SW 1271 (cell line): Measurements from ENCODE around the gene COA6.
"Not testable (repeated sequence)": the region's sequence is repeated elsewhere in the genome, so short reads cannot be mapped to it uniquely, and the experiment has no call there.

Source experiments
- DNase-seq, 2 experiments: peaks; one replicate each; lab custom pipeline; 2025; lab: John Stamatoyannopoulos, UW

Gene COA6

GRCh38 chr1:234369784-234370183 lies 3.5 kb upstream of the COA6 start:
- DNase-seq = no peak

DNA sequence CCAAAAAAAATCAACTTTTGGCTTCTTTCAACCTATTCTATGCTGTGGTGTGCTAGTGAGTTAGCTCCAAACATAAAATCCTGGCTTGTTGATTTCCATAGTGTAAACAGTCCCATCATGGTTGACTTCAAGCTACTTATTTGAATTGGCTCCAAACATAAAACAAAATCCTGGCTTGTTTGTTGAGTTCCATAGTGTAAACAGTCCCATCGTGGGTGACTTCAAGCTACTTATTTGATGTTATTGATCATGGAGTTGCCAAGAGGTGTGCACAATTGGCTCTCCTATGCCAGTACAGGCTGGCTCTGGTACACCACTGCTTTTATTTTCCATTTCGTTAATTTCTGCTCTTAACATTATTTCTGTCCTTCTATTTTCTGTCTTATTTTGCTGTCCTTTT lies 1.8 kb upstream of the COA6 start:
- DNase-seq = no peak

DNA sequence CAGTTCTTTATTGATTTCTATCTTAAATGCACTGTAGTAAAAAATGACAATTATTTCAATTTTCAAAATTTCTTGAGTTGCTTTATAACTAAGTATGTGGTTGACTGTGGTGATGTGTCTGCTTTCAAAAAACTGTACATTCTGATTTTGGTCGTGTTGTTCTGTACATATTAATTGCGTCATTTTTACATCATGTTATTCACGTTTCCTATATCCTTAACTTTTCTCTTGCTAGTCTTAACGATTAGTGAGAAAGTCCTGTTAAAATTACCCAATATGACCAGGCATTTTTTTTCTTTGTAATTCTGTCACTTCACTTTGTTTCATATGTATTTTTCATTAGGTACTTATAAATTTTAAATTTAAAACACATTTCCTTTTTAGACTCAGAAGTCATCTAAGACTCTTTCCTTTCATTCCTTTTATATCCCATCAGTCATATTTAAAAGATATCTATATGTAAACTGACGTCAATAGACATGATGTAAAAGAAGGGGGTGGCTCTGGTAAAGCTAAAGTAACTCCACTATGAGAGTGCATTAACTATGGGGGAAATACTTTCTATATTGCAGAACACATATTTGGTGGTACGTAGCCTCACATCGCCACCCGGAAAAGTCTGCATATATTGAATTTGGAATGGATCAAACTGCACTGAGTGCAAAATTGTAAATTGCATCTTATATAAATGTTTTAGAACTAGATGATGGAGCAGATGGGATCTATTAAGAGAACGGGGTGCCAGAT lies 1.1 kb upstream of the COA6 start:
- no peak for DNase-seq

DNA sequence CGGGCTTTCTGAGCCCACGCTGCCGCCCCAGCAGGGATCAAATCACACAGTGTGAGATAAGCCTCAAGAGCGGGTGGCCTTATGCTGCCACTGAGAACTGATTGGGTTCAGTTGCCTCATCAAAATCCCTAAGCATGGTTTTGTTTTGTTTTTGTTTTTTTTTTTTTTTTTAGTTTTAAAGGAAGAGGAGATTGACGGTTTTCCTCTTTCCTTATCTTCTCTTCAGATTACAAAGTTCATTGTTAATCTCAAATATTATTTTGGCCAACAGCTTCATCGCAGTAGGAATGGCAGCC lies 651 bp downstream of the COA6 start:
- no peak for DNase-seq

GRCh38 chr1:234375672-234376071 lies 2.4 kb downstream of the COA6 start:
- DNase-seq = no peak

GRCh38 chr1:234379591-234380109 lies 6.4 kb downstream of the COA6 start:
- DNase-seq = not testable (repeated sequence)

DNA sequence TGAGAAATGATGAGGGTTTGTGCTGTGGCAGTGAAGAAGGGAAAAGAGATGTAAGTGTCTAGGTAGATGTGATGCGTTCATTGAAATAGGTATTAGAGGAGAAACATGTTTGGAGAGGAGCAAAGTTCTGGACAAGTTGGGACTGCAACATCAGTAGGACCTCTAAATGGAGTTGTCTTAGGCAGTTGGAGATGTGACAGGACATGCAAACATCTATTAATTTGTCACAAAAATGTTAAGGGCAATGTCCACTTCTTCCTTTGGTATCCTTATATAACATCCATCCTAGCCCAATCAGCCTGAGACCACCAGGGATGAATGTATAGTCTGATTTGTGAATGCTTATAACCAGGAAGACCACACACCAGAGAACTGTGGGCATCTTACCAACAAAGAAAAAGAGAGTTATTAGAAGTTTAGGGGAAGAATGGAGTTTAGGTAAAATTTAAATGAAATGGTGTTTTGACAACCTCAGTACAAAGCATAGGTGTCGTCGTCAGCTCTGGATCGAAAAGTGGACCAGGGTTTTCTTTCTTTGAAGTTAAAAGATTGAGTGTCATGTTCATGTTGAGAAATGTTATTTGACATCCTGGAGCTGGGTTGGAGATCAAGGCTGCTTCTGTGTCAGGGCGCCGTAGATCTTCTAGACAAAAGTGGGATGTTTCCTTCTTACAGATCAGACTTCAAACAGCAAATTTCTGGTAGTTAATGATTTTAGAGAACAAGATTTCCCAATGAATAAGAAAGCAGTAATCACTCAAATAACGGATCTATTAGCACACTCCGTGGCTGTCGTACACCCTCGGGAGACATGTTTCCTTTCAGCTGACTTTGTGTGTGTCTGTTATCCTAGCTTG lies 8.7 kb downstream of the COA6 start:
- no peak for DNase-seq

- no peak for DNase-seq
Measured at GRCh38 chr1:234386122-234386521, 12.9 kb downstream of the COA6 start.

- DNase-seq = no peak
Measured at GRCh38 chr1:234388094-234388493, 14.8 kb downstream of the COA6 start.

- DNase-seq = no peak
Measured at GRCh38 chr1:234393190-234393589, 19.9 kb downstream of the COA6 start.

- DNase-seq = no peak
Measured at GRCh38 chr1:234395297-234395696, 22.0 kb downstream of the COA6 start.

DNA sequence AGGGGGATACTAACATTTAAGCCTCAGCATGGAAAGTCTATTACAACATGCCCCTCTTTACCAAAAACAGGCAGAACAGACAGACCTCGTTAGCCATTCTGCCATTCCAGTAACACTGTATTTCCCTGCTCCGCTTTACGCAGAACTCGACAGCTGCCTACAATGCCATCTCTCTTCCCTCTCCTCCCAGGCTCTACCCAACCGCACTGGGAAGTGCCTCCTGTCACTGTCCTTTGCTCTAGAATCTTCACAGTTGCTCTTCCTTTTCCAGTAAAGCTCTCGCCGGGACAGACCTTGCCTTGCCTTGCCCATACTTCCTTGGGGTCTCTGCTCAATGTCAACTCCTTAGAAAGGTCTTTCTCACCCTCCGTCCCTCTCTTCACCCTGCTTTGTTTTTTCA lies 22.8 kb downstream of the COA6 start:
- DNase-seq = no peak

GRCh38 chr1:234396871-234397270 lies 23.6 kb downstream of the COA6 start:
- DNase-seq = no peak

GRCh38 chr1:234397732-234398131 lies 24.5 kb downstream of the COA6 start:
- no peak for DNase-seq

GRCh38 chr1:234398849-234399381 lies 25.7 kb downstream of the COA6 start:
- DNase-seq = no peak

DNA sequence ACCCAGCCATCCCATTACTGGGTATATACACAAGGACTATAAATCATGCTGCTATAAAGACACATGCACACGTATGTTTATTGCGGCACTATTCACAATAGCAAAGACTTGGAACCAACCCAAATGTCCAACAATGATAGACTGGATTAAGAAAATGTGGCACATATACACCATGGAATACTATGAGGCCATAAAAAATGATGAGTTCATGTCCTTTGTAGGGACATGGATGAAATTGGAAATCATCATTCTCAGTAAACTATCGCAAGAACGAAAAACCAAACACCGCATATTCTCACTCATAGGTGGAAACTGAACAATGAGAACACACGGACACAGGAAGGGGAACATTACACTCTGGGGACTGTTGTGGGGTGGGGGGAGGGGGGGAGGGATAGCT lies 26.3 kb downstream of the COA6 start:
- DNase-seq = not testable (repeated sequence)

- DNase-seq = no peak
Measured at GRCh38 chr1:234400773-234401172, 27.5 kb downstream of the COA6 start.

DNA sequence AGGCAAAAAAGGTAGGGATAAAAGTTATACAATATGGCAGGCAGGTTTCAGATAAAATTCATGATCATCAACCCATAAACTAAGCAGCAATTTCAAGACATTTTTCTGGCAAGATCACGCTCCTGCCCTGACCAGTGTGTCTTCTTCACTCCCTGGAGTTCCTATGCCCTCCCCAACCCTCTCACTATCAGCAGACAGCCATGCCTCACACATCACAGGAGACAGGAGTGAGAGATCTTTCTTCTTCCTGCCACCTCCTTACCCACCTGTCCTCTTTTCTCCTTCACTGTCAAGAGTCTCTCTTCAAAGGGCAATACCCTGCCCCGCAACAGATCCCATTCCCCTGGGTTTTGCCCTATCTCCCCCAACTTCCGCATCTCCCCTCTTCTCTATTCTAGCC lies 28.4 kb downstream of the COA6 start:
- DNase-seq = no peak

- DNase-seq = no peak
Measured at GRCh38 chr1:234402939-234403338, 29.7 kb downstream of the COA6 start.

GRCh38 chr1:234405676-234406075 lies 32.4 kb downstream of the COA6 start:
- no peak for DNase-seq

DNA sequence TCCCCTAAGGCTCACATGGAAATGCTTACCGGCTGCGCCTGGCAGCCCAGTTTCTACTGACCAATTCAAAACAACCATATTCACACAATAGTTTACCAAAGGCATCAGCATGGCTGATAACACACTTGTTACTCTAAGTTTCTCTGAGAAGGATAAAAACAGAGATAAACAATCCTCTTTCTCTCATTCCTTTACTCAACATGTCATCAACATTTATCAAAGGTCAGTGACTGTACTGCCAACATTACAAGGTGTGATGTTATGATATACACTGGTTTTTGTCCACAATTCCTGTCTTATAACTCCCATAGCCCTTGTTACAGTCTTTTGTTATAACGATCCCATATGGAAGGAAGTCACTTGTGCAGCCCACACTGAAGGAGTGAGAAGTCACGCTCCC lies 33.6 kb downstream of the COA6 start:
- no peak for DNase-seq

GRCh38 chr1:234408757-234409156 lies 35.5 kb downstream of the COA6 start:
- DNase-seq = no peak

DNA sequence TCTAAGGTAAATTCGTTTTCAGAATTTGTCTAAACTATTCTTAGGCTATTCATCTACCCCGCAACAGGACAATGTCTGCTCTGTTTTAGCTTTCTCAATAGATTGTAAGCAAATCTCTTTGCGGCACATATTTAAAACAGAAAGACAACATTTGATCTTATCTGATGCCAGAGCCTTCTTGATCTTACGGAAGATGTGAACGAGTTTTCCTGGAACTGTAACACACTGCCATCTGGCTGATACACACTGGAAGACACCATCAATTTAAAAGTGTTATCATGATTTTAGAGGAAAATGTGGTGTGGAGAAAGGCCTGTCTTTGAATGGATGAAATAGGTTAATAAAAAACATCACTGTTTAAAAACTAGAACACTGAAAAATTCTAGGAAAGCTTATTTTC lies 36.1 kb downstream of the COA6 start:
- DNase-seq = no peak
